ENCODE results near the gene RNF180.

The RNF180 gene

GRCh38 chr5:64165500-64166200 lies at the start of gene RNF180:
Gene RNF180 (plus strand): TSS chr5:64165843. CDS start chr5:64200808, 34,965 bp downstream.
- DNase-seq (ENCODE audit: low read depth), result peak; percentile 9

- no peak for DNase-seq (ENCODE audit: low read depth)
These were observed 40.1 kb upstream of the RNF180 start for GRCh38 chr5:64125521-64125920.

GRCh38 chr5:64126202-64126741 lies 39.4 kb upstream of the RNF180 start:
- no peak for DNase-seq (ENCODE audit: low read depth)

- DNase-seq (ENCODE audit: low read depth), result no peak
These were observed 25.6 kb upstream of the RNF180 start for GRCh38 chr5:64140018-64140417.

GRCh38 chr5:64144425-64145215 lies 21.0 kb upstream of the RNF180 start:
- DNase-seq (ENCODE audit: low read depth), result peak; percentile 47

- no peak for DNase-seq (ENCODE audit: low read depth)
These were observed 20.3 kb upstream of the RNF180 start for GRCh38 chr5:64145216-64145895.

GRCh38 chr5:64147379-64147778 lies 18.3 kb upstream of the RNF180 start:
- DNase-seq (ENCODE audit: low read depth), result no peak

- DNase-seq (ENCODE audit: low read depth), result peak; percentile 51
These were observed 17.7 kb upstream of the RNF180 start for GRCh38 chr5:64147849-64148441.

GRCh38 chr5:64149268-64149667 lies 16.4 kb upstream of the RNF180 start:
- no peak for DNase-seq (ENCODE audit: low read depth)

- DNase-seq (ENCODE audit: low read depth), result no peak
These were observed 15.7 kb upstream of the RNF180 start for GRCh38 chr5:64149857-64150521.

GRCh38 chr5:64156261-64156660 lies 9.4 kb upstream of the RNF180 start:
- DNase-seq (ENCODE audit: low read depth), result no peak

- DNase-seq (ENCODE audit: low read depth), result no peak
These were observed 6.8 kb upstream of the RNF180 start for GRCh38 chr5:64158827-64159226.

GRCh38 chr5:64160201-64160600 lies 5.4 kb upstream of the RNF180 start:
- DNase-seq (ENCODE audit: low read depth), result no peak

GRCh38 chr5:64161420-64161819 lies 4.2 kb upstream of the RNF180 start:
- DNase-seq (ENCODE audit: low read depth), result no peak

GRCh38 chr5:64163135-64163534 lies 2.5 kb upstream of the RNF180 start:
- DNase-seq (ENCODE audit: low read depth), result no peak

GRCh38 chr5:64163746-64164145 lies 1.9 kb upstream of the RNF180 start:
- no peak for DNase-seq (ENCODE audit: low read depth)

- no peak for DNase-seq (ENCODE audit: low read depth)
These were observed 1.5 kb upstream of the RNF180 start for GRCh38 chr5:64164166-64164565.

GRCh38 chr5:64165160-64165499 lies 513 bp upstream of the RNF180 start:
- no peak for DNase-seq (ENCODE audit: low read depth)

GRCh38 chr5:64166201-64166959 lies 737 bp downstream of the RNF180 start:
- DNase-seq (ENCODE audit: low read depth), result no peak

- no peak for DNase-seq (ENCODE audit: low read depth)
These were observed 10.7 kb downstream of the RNF180 start for GRCh38 chr5:64176301-64176700.

Data from iris pigment epithelial cell (primary cell).